Hippocampal formation (tissue), 2 donors: ENCODE results near the gene IQSEC3.
"Not testable (repeated sequence)": the region's sequence is repeated elsewhere in the genome, so short reads cannot be mapped to it uniquely, and the experiment has no call there.

ENCODE experiments used
- DNase-seq, 2 donors: peaks; one replicate each; lab custom pipeline; 2025; lab: John Stamatoyannopoulos, UW

The IQSEC3 gene

GRCh38 chr12:66428-66781, at the start of gene IQSEC3:
TSS of gene IQSEC3 (plus strand) at chr12:66767. CDS start at chr12:66883, 116 bp downstream.
- DNase-seq: not testable (repeated sequence)

GRCh38 chr12:17370-18340, 48.9 kb upstream of the IQSEC3 start:
- not testable (repeated sequence) for DNase-seq

- not testable (repeated sequence) for DNase-seq
Observed at GRCh38 chr12:18821-19567, 47.6 kb upstream of the IQSEC3 start.

- not testable (repeated sequence) for DNase-seq
Observed at GRCh38 chr12:19906-20305, 46.7 kb upstream of the IQSEC3 start.

- no peak for DNase-seq
Observed at GRCh38 chr12:20757-21156, 45.8 kb upstream of the IQSEC3 start.

- DNase-seq: no peak
Observed at GRCh38 chr12:21301-22189, 45.0 kb upstream of the IQSEC3 start.

- DNase-seq: no peak
Observed at GRCh38 chr12:22190-22529, 44.4 kb upstream of the IQSEC3 start.

- no peak for DNase-seq
Observed at GRCh38 chr12:22530-23201, 43.9 kb upstream of the IQSEC3 start.

- not testable (repeated sequence) for DNase-seq
Observed at GRCh38 chr12:27904-28303, 38.7 kb upstream of the IQSEC3 start.

- DNase-seq: not testable (repeated sequence)
Observed at GRCh38 chr12:38775-39174, 27.8 kb upstream of the IQSEC3 start.

GRCh38 chr12:39555-40265, 26.9 kb upstream of the IQSEC3 start:
- not testable (repeated sequence) for DNase-seq

GRCh38 chr12:44352-44751, 22.2 kb upstream of the IQSEC3 start:
- DNase-seq: not testable (repeated sequence)

- not testable (repeated sequence) for DNase-seq
Observed at GRCh38 chr12:45235-45990, 21.2 kb upstream of the IQSEC3 start.

- not testable (repeated sequence) for DNase-seq
Observed at GRCh38 chr12:45991-46358, 20.6 kb upstream of the IQSEC3 start.

- not testable (repeated sequence) for DNase-seq
Observed at GRCh38 chr12:46542-46941, 20.0 kb upstream of the IQSEC3 start.

GRCh38 chr12:47699-48226, 18.8 kb upstream of the IQSEC3 start:
- not testable (repeated sequence) for DNase-seq

GRCh38 chr12:49149-49548, 17.4 kb upstream of the IQSEC3 start:
- not testable (repeated sequence) for DNase-seq

GRCh38 chr12:51087-51486, 15.5 kb upstream of the IQSEC3 start:
- not testable (repeated sequence) for DNase-seq

- DNase-seq: not testable (repeated sequence)
Observed at GRCh38 chr12:51962-52361, 14.6 kb upstream of the IQSEC3 start.
